Stimulated activated CD4-positive, alpha-beta T cell treated with anti-CD3 and anti-CD28 coated beads, Interleukin-2, amount 100 ng/mL, for 24 hours (primary cell): ENCODE measurements around the gene LPGAT1.
"Not testable (repeated sequence)": the region's sequence is repeated elsewhere in the genome, so short reads cannot be mapped to it uniquely, and the experiment has no call there.

Source experiments
- DNase-seq, 2 donors: peaks; one replicate each; pipeline ENCODE4 v3.0.0-alpha.2; 2020

LPGAT1 gene

GRCh38 chr1:211830328-211831142 lies at the start of gene LPGAT1:
TSS of gene LPGAT1 (minus strand) at chr1:211830763. CDS start at chr1:211829296, 1,467 bp downstream.
- peak; percentile 76 to 78 for DNase-seq

GRCh38 chr1:211879475-211879874 lies 48.9 kb upstream of the LPGAT1 start:
- no peak for DNase-seq

GRCh38 chr1:211876851-211877590 lies 46.5 kb upstream of the LPGAT1 start:
- DNase-seq: no peak

GRCh38 chr1:211875541-211875940 lies 45.0 kb upstream of the LPGAT1 start:
- no peak for DNase-seq

- DNase-seq: no peak
Observed at GRCh38 chr1:211874521-211875347, 44.2 kb upstream of the LPGAT1 start.

- DNase-seq: not testable (repeated sequence)
Observed at GRCh38 chr1:211873731-211874130, 43.2 kb upstream of the LPGAT1 start.

- no peak for DNase-seq
Observed at GRCh38 chr1:211870156-211870555, 39.6 kb upstream of the LPGAT1 start.

GRCh38 chr1:211865180-211865579 lies 34.6 kb upstream of the LPGAT1 start:
- no peak for DNase-seq

- DNase-seq: no peak
Observed at GRCh38 chr1:211859405-211859804, 28.8 kb upstream of the LPGAT1 start.

- DNase-seq: no peak
Observed at GRCh38 chr1:211851174-211851573, 20.6 kb upstream of the LPGAT1 start.

- DNase-seq: no peak
Observed at GRCh38 chr1:211843507-211844298, 13.1 kb upstream of the LPGAT1 start.

GRCh38 chr1:211843018-211843417 lies 12.5 kb upstream of the LPGAT1 start:
- DNase-seq: no peak

- DNase-seq: no peak
Observed at GRCh38 chr1:211842518-211842917, 12.0 kb upstream of the LPGAT1 start.

GRCh38 chr1:211839106-211839505 lies 8.5 kb upstream of the LPGAT1 start:
- DNase-seq: no peak

- peak in 1 of 2 donors; percentile 7 for DNase-seq
Observed at GRCh38 chr1:211833174-211833820, 2.7 kb upstream of the LPGAT1 start.

GRCh38 chr1:211832661-211833060 lies 2.1 kb upstream of the LPGAT1 start:
- no peak for DNase-seq

GRCh38 chr1:211831558-211832323 lies 1.2 kb upstream of the LPGAT1 start:
- DNase-seq: no peak

- DNase-seq: peak; percentile 24 to 28
Observed at GRCh38 chr1:211830055-211830327, 572 bp downstream of the LPGAT1 start.

GRCh38 chr1:211829343-211830054 lies 1.1 kb downstream of the LPGAT1 start:
- no peak for DNase-seq

GRCh38 chr1:211828584-211829342 lies 1.8 kb downstream of the LPGAT1 start:
- no peak for DNase-seq
